GM23338 (cell line): ENCODE data around the gene PLOD2. TPM values are rescaled to one million over a fixed set of nuclear protein-coding genes. Genes with fewer than 3 reads are reported as not detected.

Source experiments
- ATAC-seq: fragments of 200-7000 bp; cut with Tn5 transposase; 3 replicates; pipeline ENCODE4 v1.9.1; 2020
- DNase-seq: peaks from one replicate; pipeline ENCODE4 v3.0.0-alpha.2; 2015; ENCODE audit warnings: low spot score
- H2AFZ ChIP-seq: fragments of 200-600 bp; sonication (generic); 2 replicates; pipeline ENCODE4 v1.8.0; 2016; ENCODE audit warnings: antibody characterized with exemption, mild to moderate bottlenecking, moderate library complexity
- H3F3A ChIP-seq: fragments of 200-600 bp; sonication (generic); replicated peaks from 2 replicates; pipeline ENCODE4 v1.8.0; 2017; ENCODE audit warnings: antibody characterized with exemption, mixed run types, low read depth
- H3K27ac ChIP-seq: fragments of 200-600 bp; sonication (generic); 2 replicates; pipeline ENCODE4 v1.6.1; 2016; ENCODE audit warnings: low read depth
- H3K27me3 ChIP-seq: fragments of 200-600 bp; sonication (generic); 2 replicates; pipeline ENCODE4 v1.8.0; 2016; ENCODE audit warnings: mild to moderate bottlenecking, mixed run types, moderate library complexity; ENCODE audit not compliant: insufficient read depth
- H3K36me3 ChIP-seq: fragments of 200-600 bp; sonication (generic); 2 replicates; pipeline ENCODE4 v1.8.0; 2016; ENCODE audit warnings: mild to moderate bottlenecking; ENCODE audit not compliant: insufficient read depth
- H3K4me1 ChIP-seq: fragments of 200-600 bp; sonication (generic); 2 replicates; pipeline ENCODE4 v1.8.0; 2016; ENCODE audit warnings: mild to moderate bottlenecking, moderate library complexity; ENCODE audit not compliant: insufficient read depth
- H3K4me2 ChIP-seq: fragments of 200-600 bp; sonication (generic); 2 replicates; pipeline ENCODE4 v1.7.1; 2017; ENCODE audit warnings: mixed run types
- H3K4me3 ChIP-seq: fragments of 200-600 bp; sonication (generic); 2 replicates; pipeline ENCODE4 v1.6.1; 2016; ENCODE audit warnings: mixed run types
- H3K79me2 ChIP-seq: fragments of 200-600 bp; sonication (generic); replicated peaks from 2 replicates; pipeline ENCODE4 v1.8.0; 2017; ENCODE audit warnings: mild to moderate bottlenecking; ENCODE audit not compliant: insufficient read depth
- H3K9me2 ChIP-seq: fragments of 200-600 bp; sonication (generic); 2 replicates; pipeline ENCODE4 v1.8.0; 2017; ENCODE audit not compliant: insufficient read depth
- H4K20me1 ChIP-seq: fragments of 200-600 bp; sonication (generic); replicated peaks from 2 replicates; pipeline ENCODE4 v1.8.0; 2017; ENCODE audit warnings: mild to moderate bottlenecking; ENCODE audit not compliant: insufficient read depth
- H3K27ac Mint-ChIP-seq: 2 replicates; pipeline ENCODE4 v1.8.0; 2020; ENCODE audit warnings: inconsistent platforms, mild to moderate bottlenecking, moderate library complexity, mixed read lengths
- H3K27me3 Mint-ChIP-seq: 3 replicates; pipeline ENCODE4 v1.8.0; 2022; ENCODE audit warnings: low read depth, mild to moderate bottlenecking, moderate library complexity, mixed read lengths, inconsistent platforms; ENCODE audit not compliant: insufficient read depth, poor library complexity
- H3K36me3 Mint-ChIP-seq: 3 replicates; pipeline ENCODE4 v1.8.0; 2021; ENCODE audit warnings: low read depth, mild to moderate bottlenecking, inconsistent platforms, moderate library complexity, mixed read lengths
- H3K4me1 Mint-ChIP-seq: 3 replicates; pipeline ENCODE4 v1.8.0; 2020; ENCODE audit warnings: mild to moderate bottlenecking, inconsistent platforms, mixed read lengths
- H3K4me3 Mint-ChIP-seq: 3 replicates; pipeline ENCODE4 v1.8.0; 2021; ENCODE audit warnings: moderate library complexity, mild to moderate bottlenecking, inconsistent platforms, mixed read lengths
- H3K9me3 Mint-ChIP-seq: 3 replicates; pipeline ENCODE4 v1.8.0; 2020; ENCODE audit warnings: moderate library complexity, mild to moderate bottlenecking, inconsistent platforms, mixed read lengths
- CREB1 ChIP-seq: fragments of 250-450 bp; sonication (Bioruptor Pico); IDR thresholded peaks from 2 replicates; pipeline ENCODE4 v1.5.0; 2020; ENCODE audit warnings: low read depth, mild to moderate bottlenecking, moderate library complexity
- CTCF ChIP-seq, 2 experiments: fragments of 200-600 bp in 1 of 2; sonication (generic) in 1 of 2; conservative IDR thresholded peaks; 2 replicates each; pipeline versions ENCODE4 v1.5.1 to v1.6.1; 2016 to 2017; ENCODE audit warnings: antibody characterized with exemption in 2 of 2, low read depth in 2 of 2, mild to moderate bottlenecking in 2 of 2, moderate library complexity in 1 of 2
- ETS1 ChIP-seq: IDR thresholded peaks from 2 replicates; pipeline ENCODE4 v1.6.1; 2016; ENCODE audit warnings: antibody characterized with exemption
- EZH2 ChIP-seq: fragments of 200-600 bp; sonication (generic); IDR thresholded peaks from one replicate; pipeline ENCODE4 v1.8.0; 2017; ENCODE audit warnings: antibody characterized with exemption, mild to moderate bottlenecking, low read depth; ENCODE audit not compliant: unreplicated experiment
- EZH2phosphoT487 ChIP-seq: fragments of 200-600 bp; sonication (generic); IDR thresholded peaks from one replicate; pipeline ENCODE4 v1.8.1; 2018; ENCODE audit warnings: antibody characterized with exemption; ENCODE audit not compliant: unreplicated experiment
- JUNB ChIP-seq: IDR thresholded peaks from one replicate; pipeline ENCODE4 v1.6.1; 2016; ENCODE audit warnings: antibody characterized with exemption; ENCODE audit not compliant: unreplicated experiment
- NANOG ChIP-seq: IDR thresholded peaks from 2 replicates; pipeline ENCODE4 v1.6.1; 2016; ENCODE audit warnings: antibody characterized with exemption, borderline replicate concordance
- POLR2AphosphoS5 ChIP-seq: IDR thresholded peaks from 2 replicates; pipeline ENCODE4 v1.6.1; 2016; ENCODE audit warnings: antibody characterized with exemption, low read depth
- REST ChIP-seq: IDR thresholded peaks from one replicate; pipeline ENCODE4 v1.6.1; 2018; ENCODE audit warnings: antibody characterized with exemption; ENCODE audit not compliant: unreplicated experiment
- STAT1 ChIP-seq: IDR thresholded peaks from one replicate; pipeline ENCODE4 v1.6.1; 2016; ENCODE audit warnings: antibody characterized with exemption; ENCODE audit not compliant: unreplicated experiment
- ZNF114 ChIP-seq: fragments of 250-450 bp; sonication (Bioruptor Pico); IDR thresholded peaks from 2 replicates; pipeline ENCODE4 v1.5.0; 2020; ENCODE audit warnings: mild to moderate bottlenecking, moderate library complexity
- ZNF462 ChIP-seq: fragments of 250-450 bp; sonication (Bioruptor Pico); IDR thresholded peaks from 2 replicates; pipeline ENCODE4 v1.5.0; 2020; ENCODE audit warnings: mild to moderate bottlenecking, moderate library complexity
- polyA plus RNA-seq: library from polyadenylated mRNA; unstranded; fragments of >200 nt; fragmentation: Nextera tagmentation; extraction: Ambion mirVana; gene quantifications from 2 replicates; pipeline ENCODE4 v1.2.1, GENCODE V29; 2016
- total RNA-seq: library from RNA; depleted of rRNA; stranded (reverse); fragments of >200 nt; shearing (Covaris generic); gene quantifications from 2 replicates; pipeline ENCODE4 v1.2.3, GENCODE V29; 2014

The PLOD2 gene
- total and polyA plus RNA-seq, 2 experiments from 2014 or later = 26.7 to 30.5 TPM

GRCh38 chr3:146177072-146177471 lies 16.1 kb upstream of the PLOD2 start (continued):
- TF ChIP-seq ZNF462 (CRISPR knock-in tag) (no peak), CREB1 (CRISPR knock-in tag) (no peak)

GRCh38 chr3:146172586-146172985 lies 11.6 kb upstream of the PLOD2 start:
- peaks cover 4% of the 10 kb centered on the region; the same call in 1 of the 3 replicates for H3K4me1 Mint-ChIP-seq
- Histone ChIP-seq H3K9me2 (no peaks in the 10 kb centered on the region), H3K4me2 (no peak overlapping the region), H3K4me1 (no peaks in the 10 kb centered on the region), H3K4me3 (no peak overlapping the region), H2AFZ (no peak overlapping the region), H3K27me3 (no peaks in the 10 kb centered on the region), H3K79me2 (no peaks in the 10 kb centered on the region), H4K20me1 (no peaks in the 10 kb centered on the region), H3K27ac (no peak overlapping the region), H3F3A (no peaks in the 10 kb centered on the region), H3K36me3 (no peaks in the 10 kb centered on the region)
- no peak overlapping the region for H3K4me3 Mint-ChIP-seq
- DNase-seq (no peak), ATAC-seq (no peak)
- H3K9me3 Mint-ChIP-seq = no peaks in the 10 kb centered on the region
- H3K27ac Mint-ChIP-seq = no peak overlapping the region
- H3K27me3 Mint-ChIP-seq = no peaks in the 10 kb centered on the region
- H3K36me3 Mint-ChIP-seq = no peaks in the 10 kb centered on the region
- TF ChIP-seq EZH2 (no peak), CREB1 (CRISPR knock-in tag) (no peak), ETS1 (no peak), STAT1 (no peak), JUNB (no peak), ZNF114 (CRISPR knock-in tag) (no peak), REST (no peak), NANOG (no peak), POLR2AphosphoS5 (no peak), EZH2phosphoT487 (no peak), CTCF (conservative IDR thresholded peaks at IDR 0.05; ENCODE audit: low read depth in 2 of 2) (no peak)
